MM.1S (cell line): ENCODE measurements around the gene NKAP.

ENCODE experiments used
- DNase-seq: peaks from one replicate; pipeline ENCODE4 v3.0.0-alpha.2; 2015
- H2AFZ ChIP-seq: fragments of 300-600 bp; sonication (generic); 2 replicates; pipeline ENCODE4 v1.6.0; 2016; ENCODE audit warnings: antibody characterized with exemption, low read length
- H3F3A ChIP-seq: fragments of 300-600 bp; sonication (generic); 2 replicates; pipeline ENCODE4 v1.6.1; 2016; ENCODE audit warnings: mild to moderate bottlenecking, antibody characterized with exemption, low read length, moderate library complexity, mixed read lengths; ENCODE audit not compliant: insufficient read depth
- H3K27ac ChIP-seq: fragments of 300-600 bp; sonication (generic); 2 replicates; pipeline ENCODE4 v1.5.1; 2016; ENCODE audit warnings: mild to moderate bottlenecking, low read length
- H3K27me3 ChIP-seq: fragments of 300-600 bp; sonication (generic); replicated peaks from 2 replicates; pipeline ENCODE4 v1.6.0; 2016; ENCODE audit warnings: low read length; ENCODE audit not compliant: insufficient read depth
- H3K36me3 ChIP-seq: fragments of 300-600 bp; sonication (generic); replicated peaks from 2 replicates; pipeline ENCODE4 v1.6.1; 2016; ENCODE audit warnings: mild to moderate bottlenecking, low read length, mixed read lengths; ENCODE audit not compliant: insufficient read depth
- H3K4me1 ChIP-seq: fragments of 300-600 bp; sonication (generic); 2 replicates; pipeline ENCODE4 v1.6.1; 2016; ENCODE audit warnings: low read length, mixed read lengths
- H3K4me2 ChIP-seq: fragments of 300-600 bp; sonication (generic); 2 replicates; pipeline ENCODE4 v1.6.0; 2016; ENCODE audit warnings: low read depth, low read length
- H3K4me3 ChIP-seq: fragments of 300-600 bp; sonication (generic); 2 replicates; pipeline ENCODE4 v1.5.1; 2016; ENCODE audit warnings: low read length, mixed read lengths
- H3K79me2 ChIP-seq: fragments of 300-600 bp; sonication (generic); 2 replicates; pipeline ENCODE4 v1.6.1; 2016; ENCODE audit warnings: mixed run types, low read length, mixed read lengths
- H3K9ac ChIP-seq: fragments of 300-600 bp; sonication (generic); 2 replicates; pipeline ENCODE4 v1.6.1; 2016; ENCODE audit warnings: low read length, mixed read lengths
- H3K9me2 ChIP-seq: fragments of 300-600 bp; sonication (generic); replicated peaks from 2 replicates; pipeline ENCODE4 v1.6.1; 2016; ENCODE audit warnings: mild to moderate bottlenecking, low read length, mixed read lengths; ENCODE audit not compliant: insufficient read depth
- H3K9me3 ChIP-seq: fragments of 300-600 bp; sonication (generic); replicated peaks from 2 replicates; pipeline ENCODE4 v1.6.1; 2016; ENCODE audit warnings: mild to moderate bottlenecking, low read length, mixed read lengths; ENCODE audit not compliant: insufficient read depth
- H4K20me1 ChIP-seq: fragments of 300-600 bp; sonication (generic); 2 replicates; pipeline ENCODE4 v1.6.1; 2016; ENCODE audit warnings: mild to moderate bottlenecking, low read length, moderate library complexity, mixed read lengths; ENCODE audit not compliant: insufficient read depth
- EZH2 ChIP-seq: fragments of 300-600 bp; sonication (generic); optimal IDR thresholded peaks from 2 replicates; pipeline ENCODE3; 2017; ENCODE audit warnings: low read depth, mild to moderate bottlenecking, antibody characterized with exemption, low read length, mixed read lengths
- EZH2phosphoT487 ChIP-seq: fragments of 300-600 bp; sonication (generic); IDR thresholded peaks from 2 replicates; pipeline ENCODE4 v1.6.1; 2018; ENCODE audit warnings: antibody characterized with exemption, low read length
- TF ChIP-seq, protein P1 (sequence below): fragments of 300-600 bp; sonication (generic); IDR thresholded peaks from 2 replicates; pipeline ENCODE4 v1.5.1; 2016; ENCODE audit warnings: antibody characterized with exemption, low read length, mixed read lengths

The NKAP gene

DNA sequence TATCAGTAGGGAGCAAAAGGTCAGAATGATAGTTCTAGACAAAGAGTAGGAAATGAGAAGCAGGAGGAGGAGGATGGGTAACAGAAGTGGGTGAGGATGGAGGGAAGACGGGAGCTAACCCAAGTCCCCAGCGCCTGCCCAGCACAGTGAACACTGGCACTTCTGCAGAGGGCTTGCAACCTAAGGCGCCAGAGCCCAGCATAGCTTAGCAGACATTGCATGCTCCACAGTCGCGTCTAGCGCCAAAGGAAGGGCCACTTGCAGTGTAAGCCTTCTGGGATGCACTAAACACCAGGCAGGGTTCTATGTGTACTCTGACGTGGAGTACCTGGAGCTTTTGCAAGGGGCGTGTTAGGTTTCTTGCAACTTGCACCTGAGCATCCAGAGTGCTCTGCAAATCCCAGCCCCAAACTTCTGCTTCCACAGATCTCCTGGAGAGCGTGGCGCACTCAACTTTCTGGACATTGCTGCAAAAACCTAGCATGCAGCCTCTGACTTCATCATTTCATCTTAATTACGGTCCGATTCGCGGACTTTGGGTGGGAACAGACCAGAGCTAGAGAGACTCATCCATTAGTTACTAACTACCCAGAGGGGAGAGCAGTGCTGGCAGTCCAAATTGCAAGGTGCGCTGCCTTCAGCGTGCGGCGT, 46.5 kb upstream of the NKAP start:
- Histone ChIP-seq H3F3A (peaks cover 8% of the 10 kb centered on the region), H2AFZ (peak overlapping the region; percentile 69; the same call in 1 of the 2 replicates), H3K27me3 (no peaks in the 10 kb centered on the region), H3K9ac (no peak overlapping the region), H3K4me1 (peaks cover 8% of the 10 kb centered on the region), H3K4me3 (peak overlapping the region; percentile 62; the same call in 1 of the 2 replicates), H3K27ac (no peak overlapping the region), H3K9me2 (no peaks in the 10 kb centered on the region), H3K79me2 (no peaks in the 10 kb centered on the region), H3K4me2 (peak overlapping the region; percentile 79; the same call in 1 of the 2 replicates), H3K9me3 (no peaks in the 10 kb centered on the region), H3K36me3 (no peaks in the 10 kb centered on the region), H4K20me1 (no peaks in the 10 kb centered on the region)
- no peak for TF ChIP-seq EZH2
- TF ChIP-seq, protein P1, sequence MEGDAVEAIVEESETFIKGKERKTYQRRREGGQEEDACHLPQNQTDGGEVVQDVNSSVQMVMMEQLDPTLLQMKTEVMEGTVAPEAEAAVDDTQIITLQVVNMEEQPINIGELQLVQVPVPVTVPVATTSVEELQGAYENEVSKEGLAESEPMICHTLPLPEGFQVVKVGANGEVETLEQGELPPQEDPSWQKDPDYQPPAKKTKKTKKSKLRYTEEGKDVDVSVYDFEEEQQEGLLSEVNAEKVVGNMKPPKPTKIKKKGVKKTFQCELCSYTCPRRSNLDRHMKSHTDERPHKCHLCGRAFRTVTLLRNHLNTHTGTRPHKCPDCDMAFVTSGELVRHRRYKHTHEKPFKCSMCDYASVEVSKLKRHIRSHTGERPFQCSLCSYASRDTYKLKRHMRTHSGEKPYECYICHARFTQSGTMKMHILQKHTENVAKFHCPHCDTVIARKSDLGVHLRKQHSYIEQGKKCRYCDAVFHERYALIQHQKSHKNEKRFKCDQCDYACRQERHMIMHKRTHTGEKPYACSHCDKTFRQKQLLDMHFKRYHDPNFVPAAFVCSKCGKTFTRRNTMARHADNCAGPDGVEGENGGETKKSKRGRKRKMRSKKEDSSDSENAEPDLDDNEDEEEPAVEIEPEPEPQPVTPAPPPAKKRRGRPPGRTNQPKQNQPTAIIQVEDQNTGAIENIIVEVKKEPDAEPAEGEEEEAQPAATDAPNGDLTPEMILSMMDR = no peak
- TF ChIP-seq EZH2phosphoT487 = no peak
- DNase-seq = no peak

DNA sequence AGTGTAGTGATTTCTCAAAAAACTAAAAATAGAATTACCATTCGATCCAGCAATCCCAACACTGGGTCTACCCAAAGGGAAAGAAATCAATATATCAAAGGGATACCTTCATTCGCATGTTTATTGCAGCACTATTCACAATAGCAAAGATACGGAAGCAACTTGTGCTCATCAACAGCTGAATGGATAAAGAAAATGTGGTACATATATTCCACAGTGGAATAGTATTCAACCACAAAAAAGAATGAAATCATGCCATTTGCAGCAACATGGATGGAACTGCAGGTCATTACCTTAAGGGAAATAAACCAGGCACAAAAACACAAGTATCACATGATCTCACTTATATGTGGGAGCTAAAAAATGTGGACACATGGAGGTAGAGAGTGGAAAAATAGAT, 42.7 kb upstream of the NKAP start:
- H3K27ac ChIP-seq = no peak overlapping the region
- TF ChIP-seq EZH2 (no peak), EZH2phosphoT487 (no peak)
- TF ChIP-seq, protein P1 = no peak
- H3K36me3 ChIP-seq = no peaks in the 10 kb centered on the region

DNA sequence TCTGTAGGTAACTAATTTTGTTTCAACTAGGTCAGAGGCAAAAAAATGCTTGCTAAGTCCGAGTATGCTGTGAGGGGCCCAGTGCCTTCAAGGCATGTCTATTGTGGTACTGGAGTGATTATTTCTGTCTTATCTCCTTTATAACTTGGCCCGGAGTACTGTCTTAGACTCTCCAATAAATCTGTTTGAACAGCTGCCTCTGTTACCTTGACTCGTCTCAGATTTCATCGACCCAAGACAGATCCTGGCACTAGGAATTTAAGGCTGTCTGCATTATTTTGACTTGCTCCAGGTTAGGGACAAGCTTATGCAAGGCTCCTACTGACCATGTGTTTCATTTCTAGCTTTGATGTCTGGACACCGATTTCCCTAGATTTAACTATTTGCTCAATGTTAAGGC, 41.1 kb upstream of the NKAP start:
- Histone ChIP-seq H3K9me3 (no peaks in the 10 kb centered on the region), H4K20me1 (no peaks in the 10 kb centered on the region), H2AFZ (no peak overlapping the region), H3K4me3 (no peak overlapping the region), H3F3A (no peaks in the 10 kb centered on the region), H3K27me3 (no peaks in the 10 kb centered on the region), H3K79me2 (no peaks in the 10 kb centered on the region), H3K4me1 (no peaks in the 10 kb centered on the region), H3K4me2 (no peak overlapping the region), H3K36me3 (no peaks in the 10 kb centered on the region), H3K9me2 (no peaks in the 10 kb centered on the region), H3K27ac (no peak overlapping the region), H3K9ac (no peak overlapping the region)
- TF ChIP-seq, protein P1 = no peak
- TF ChIP-seq EZH2phosphoT487 = no peak
- no peak for TF ChIP-seq EZH2
- DNase-seq = no peak

More for the DNA sequence above, 42.7 kb upstream of the NKAP start:
- Histone ChIP-seq H3K4me2 (no peak overlapping the region), H3K4me1 (no peaks in the 10 kb centered on the region), H3K79me2 (no peaks in the 10 kb centered on the region), H3K27me3 (no peaks in the 10 kb centered on the region), H3K9me3 (no peaks in the 10 kb centered on the region), H2AFZ (no peak overlapping the region), H3K4me3 (no peak overlapping the region), H4K20me1 (no peaks in the 10 kb centered on the region), H3F3A (no peaks in the 10 kb centered on the region), H3K9me2 (no peaks in the 10 kb centered on the region), H3K9ac (no peak overlapping the region)
- no peak for DNase-seq
